ENCODE results near the gene FOXP1.

Gene FOXP1

DNA sequence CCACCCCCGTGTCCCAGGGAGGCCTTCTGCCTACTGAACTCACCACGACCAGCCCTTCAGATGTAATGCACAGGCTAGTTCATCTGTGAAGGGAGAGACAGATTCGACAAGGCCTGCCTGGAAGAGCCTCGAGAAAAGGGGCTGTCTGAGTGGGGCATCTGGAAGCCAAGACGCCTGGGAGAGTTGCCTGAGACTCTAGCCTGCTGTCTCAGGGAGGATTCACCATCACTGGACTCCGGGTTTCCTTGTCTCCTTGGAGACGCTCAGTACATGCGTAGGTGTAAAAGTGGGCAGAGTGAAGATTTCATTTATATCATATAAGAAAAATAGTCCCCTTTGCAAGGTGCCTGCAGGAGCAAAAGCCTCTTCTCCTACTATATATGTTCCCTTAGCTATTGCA, 468.9 kb downstream of the FOXP1 start:
- Histone ChIP-seq H3K36me3 (replicated peaks) (peaks cover 6% of the 10 kb centered on the region), H3K4me3 (ENCODE audit: low read depth, low read length) (no peak overlapping the region)
- TF ChIP-seq, protein P1, sequence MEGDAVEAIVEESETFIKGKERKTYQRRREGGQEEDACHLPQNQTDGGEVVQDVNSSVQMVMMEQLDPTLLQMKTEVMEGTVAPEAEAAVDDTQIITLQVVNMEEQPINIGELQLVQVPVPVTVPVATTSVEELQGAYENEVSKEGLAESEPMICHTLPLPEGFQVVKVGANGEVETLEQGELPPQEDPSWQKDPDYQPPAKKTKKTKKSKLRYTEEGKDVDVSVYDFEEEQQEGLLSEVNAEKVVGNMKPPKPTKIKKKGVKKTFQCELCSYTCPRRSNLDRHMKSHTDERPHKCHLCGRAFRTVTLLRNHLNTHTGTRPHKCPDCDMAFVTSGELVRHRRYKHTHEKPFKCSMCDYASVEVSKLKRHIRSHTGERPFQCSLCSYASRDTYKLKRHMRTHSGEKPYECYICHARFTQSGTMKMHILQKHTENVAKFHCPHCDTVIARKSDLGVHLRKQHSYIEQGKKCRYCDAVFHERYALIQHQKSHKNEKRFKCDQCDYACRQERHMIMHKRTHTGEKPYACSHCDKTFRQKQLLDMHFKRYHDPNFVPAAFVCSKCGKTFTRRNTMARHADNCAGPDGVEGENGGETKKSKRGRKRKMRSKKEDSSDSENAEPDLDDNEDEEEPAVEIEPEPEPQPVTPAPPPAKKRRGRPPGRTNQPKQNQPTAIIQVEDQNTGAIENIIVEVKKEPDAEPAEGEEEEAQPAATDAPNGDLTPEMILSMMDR (IDR thresholded peaks at IDR 0.05; ENCODE audit: low read depth, low read length, missing control alignments) = no peak

DNA sequence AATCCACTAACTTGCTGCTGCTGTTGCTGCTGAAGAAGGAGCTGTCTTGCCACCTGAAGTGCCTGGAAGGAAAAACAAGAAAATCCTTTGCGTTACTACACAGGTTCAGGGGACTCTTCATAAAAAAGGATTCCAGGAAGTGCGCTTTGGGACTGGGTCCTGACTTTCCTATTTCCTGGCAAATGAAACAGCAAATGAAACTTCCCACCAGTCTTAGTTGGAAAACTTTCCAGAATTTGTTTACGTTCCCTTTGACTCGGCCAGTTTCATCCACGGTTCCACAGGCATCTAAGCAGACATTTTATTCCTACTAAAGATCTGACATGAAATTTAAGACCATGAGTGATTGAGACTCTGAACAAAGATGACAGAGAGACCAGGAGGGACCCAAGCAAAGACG, 471.0 kb downstream of the FOXP1 start:
- Histone ChIP-seq H3K36me3 (replicated peaks) (peaks cover 6% of the 10 kb centered on the region), H3K27ac (peak overlapping the region; percentile 46), H3K27me3 (replicated peaks) (no peaks in the 10 kb centered on the region), H3K4me3 (ENCODE audit: low read depth, low read length) (no peak overlapping the region)
- DNase-seq = no peak
- TF ChIP-seq, protein P1 (IDR thresholded peaks at IDR 0.05; ENCODE audit: low read depth, low read length, missing control alignments) = no peak
- in situ Hi-C loops (cut with HindIII; ENCODE audit: low pct_ligation_motif_present, low sequenced_read_pairs) = no loop called here

More for the DNA sequence above, 468.9 kb downstream of the FOXP1 start:
- in situ Hi-C loops (cut with HindIII; ENCODE audit: low pct_ligation_motif_present, low sequenced_read_pairs) = no loop called here
- Histone ChIP-seq H3K27ac (no peak overlapping the region), H3K27me3 (replicated peaks) (no peaks in the 10 kb centered on the region)
- DNase-seq = no peak

DNA sequence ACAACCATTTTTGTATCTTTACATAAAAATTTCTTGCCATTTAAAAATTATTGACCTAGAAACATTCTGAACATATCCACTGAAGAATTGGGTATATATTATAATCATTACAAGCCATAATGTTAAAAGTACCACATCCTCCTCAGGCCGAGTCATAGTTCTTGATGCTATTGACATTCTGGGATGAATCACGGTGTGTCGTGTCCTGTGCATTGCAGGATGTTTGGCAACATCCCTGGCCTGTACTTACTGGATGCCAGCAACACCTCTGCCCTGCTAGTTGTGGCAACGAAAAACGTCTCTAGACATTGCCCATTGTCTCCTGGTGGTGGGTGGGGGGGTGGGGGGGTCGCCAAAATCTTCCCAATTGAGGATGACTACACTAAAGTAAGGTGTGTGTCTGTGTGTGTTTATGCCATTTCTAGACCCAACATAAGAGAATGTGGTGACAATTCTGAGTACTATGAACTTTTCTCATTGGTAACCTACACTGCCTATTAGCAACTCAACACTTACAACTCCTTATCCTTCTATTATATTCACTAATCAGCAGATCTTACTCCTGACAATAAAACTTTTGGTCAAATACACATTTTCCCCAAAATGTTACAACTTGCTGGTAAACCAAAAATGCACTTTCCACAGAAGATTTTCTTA, 471.6 kb downstream of the FOXP1 start:
- DNase-seq = peak; percentile 89
- TF ChIP-seq, protein P1 (IDR thresholded peaks at IDR 0.05; ENCODE audit: low read depth, low read length, missing control alignments) = no peak
- peaks cover 6% of the 10 kb centered on the region for H3K36me3 ChIP-seq (replicated peaks)
- no peak overlapping the region for H3K4me3 ChIP-seq (ENCODE audit: low read depth, low read length)
- H3K27me3 ChIP-seq (replicated peaks) = no peaks in the 10 kb centered on the region
- H3K27ac ChIP-seq = peak overlapping the region; percentile 63
- in situ Hi-C loops (cut with HindIII; ENCODE audit: low pct_ligation_motif_present, low sequenced_read_pairs) = no loop called here

DNA sequence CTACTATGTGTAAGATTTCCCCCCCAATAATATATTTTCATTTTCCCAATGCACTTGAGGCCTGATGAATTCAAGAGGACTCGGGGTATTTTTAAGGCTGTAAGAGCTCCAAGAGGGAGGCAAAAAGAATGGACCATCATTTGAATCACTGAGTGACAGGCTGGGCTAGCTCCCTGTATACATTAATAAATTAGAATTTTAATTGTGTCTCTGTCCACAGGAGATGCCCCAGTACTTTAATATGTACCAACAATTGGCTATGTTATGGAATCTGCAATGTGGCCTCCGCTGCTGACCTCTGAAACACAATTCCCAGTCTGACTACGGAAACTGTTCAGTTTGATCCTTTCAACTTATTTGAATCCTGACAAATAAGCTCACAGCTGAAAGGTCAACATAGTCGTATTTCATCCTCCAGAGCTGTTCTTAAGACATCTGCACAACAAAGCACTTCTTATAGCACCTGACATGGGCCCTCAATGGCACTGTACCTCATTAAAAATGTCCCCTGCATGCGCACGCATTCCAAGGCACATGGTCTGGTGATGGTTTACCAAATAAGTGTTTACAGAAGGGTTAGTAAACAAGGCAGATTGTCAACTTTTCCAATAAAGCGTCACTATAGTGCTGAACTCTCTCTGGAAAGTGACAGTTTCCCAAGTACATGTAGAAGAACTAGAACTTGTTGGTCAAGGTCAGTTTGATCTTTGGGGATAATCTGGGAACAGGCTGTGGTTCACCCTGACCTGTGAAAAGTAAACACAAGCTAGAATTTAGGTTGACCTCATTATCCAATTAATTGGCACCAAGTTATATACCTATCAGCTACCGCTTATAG, 472.9 kb downstream of the FOXP1 start:
- H3K36me3 ChIP-seq (replicated peaks) = peaks cover 6% of the 10 kb centered on the region
- no peak overlapping the region for H3K4me3 ChIP-seq (ENCODE audit: low read depth, low read length)
- TF ChIP-seq, protein P1 (IDR thresholded peaks at IDR 0.05; ENCODE audit: low read depth, low read length, missing control alignments) = no peak
- in situ Hi-C loops (cut with HindIII; ENCODE audit: low pct_ligation_motif_present, low sequenced_read_pairs) = no loop called here
- peak overlapping the region; percentile 83 for H3K27ac ChIP-seq
- H3K27me3 ChIP-seq (replicated peaks) = no peaks in the 10 kb centered on the region
- no peak for DNase-seq

DNA sequence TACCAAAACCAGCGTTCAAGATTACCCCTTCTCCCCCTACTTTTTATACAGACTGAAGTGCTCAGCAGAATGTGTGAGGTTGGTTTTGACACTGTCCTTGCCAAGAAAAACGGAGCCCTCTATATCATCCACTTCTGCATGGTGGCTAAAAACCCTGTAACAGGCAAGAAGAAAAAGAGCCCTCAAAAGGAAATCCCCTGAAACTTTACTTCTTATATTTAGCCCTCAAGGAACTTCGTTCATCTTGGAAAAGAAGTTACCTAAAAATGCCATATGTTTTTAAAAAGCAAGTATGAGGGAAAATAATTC, 473.6 kb downstream of the FOXP1 start:
- Histone ChIP-seq H3K27ac (peak overlapping the region; percentile 83), H3K27me3 (replicated peaks) (no peaks in the 10 kb centered on the region), H3K4me3 (ENCODE audit: low read depth, low read length) (no peak overlapping the region), H3K36me3 (replicated peaks) (peaks cover 6% of the 10 kb centered on the region)
- no peak for DNase-seq
- in situ Hi-C loops (cut with HindIII; ENCODE audit: low pct_ligation_motif_present, low sequenced_read_pairs) = no loop called here
- TF ChIP-seq, protein P1 (IDR thresholded peaks at IDR 0.05; ENCODE audit: low read depth, low read length, missing control alignments) = no peak
